Astrocyte (in vitro differentiated cells and primary cell): ENCODE results near the gene CPA1. TPM values are rescaled to one million over a fixed set of nuclear protein-coding genes. Genes with fewer than 3 reads are reported as not detected.

Source experiments
- DNase-seq: peaks from one replicate; pipeline ENCODE4 v3.0.0-alpha.2; 2010; ENCODE audit warnings: low read depth
- FAIRE-seq: peaks from 2 replicates; lab custom pipeline; 2011; peaks lifted over from hg19 to GRCh38; lab: Jason Lieb, UNC
- H2AFZ ChIP-seq: 2 replicates; pipeline ENCODE4 v1.6.0; 2012; ENCODE audit warnings: low read depth, low read length, inconsistent platforms
- H3K27ac ChIP-seq: 2 replicates; pipeline ENCODE4 v1.5.1; 2011; ENCODE audit warnings: low read depth, low read length, inconsistent platforms
- H3K27me3 ChIP-seq: 2 replicates; pipeline ENCODE4 v1.6.0; 2011; ENCODE audit warnings: low read length, inconsistent platforms; ENCODE audit not compliant: insufficient read depth
- H3K36me3 ChIP-seq: 2 replicates; pipeline ENCODE4 v1.5.1; 2011; ENCODE audit warnings: low read length, inconsistent platforms; ENCODE audit not compliant: insufficient read depth
- H3K4me1 ChIP-seq: 2 replicates; pipeline ENCODE4 v1.5.1; 2011; ENCODE audit warnings: low read length, inconsistent platforms; ENCODE audit not compliant: insufficient read depth
- H3K4me2 ChIP-seq: 2 replicates; pipeline ENCODE4 v1.6.0; 2012; ENCODE audit warnings: low read length, inconsistent platforms
- H3K4me3 ChIP-seq: 2 replicates; pipeline ENCODE4 v1.5.1; 2011; ENCODE audit warnings: low read depth, mild to moderate bottlenecking, low read length, inconsistent platforms; ENCODE audit not compliant: insufficient read depth
- H3K79me2 ChIP-seq: 2 replicates; pipeline ENCODE4 v1.6.0; 2012; ENCODE audit warnings: mild to moderate bottlenecking, low read length, inconsistent platforms; ENCODE audit not compliant: insufficient read depth
- H3K9ac ChIP-seq: 2 replicates; pipeline ENCODE4 v1.6.0; 2012; ENCODE audit warnings: mild to moderate bottlenecking, low read length, inconsistent platforms
- H3K9me3 ChIP-seq: 2 replicates; pipeline ENCODE4 v1.5.1; 2012; ENCODE audit warnings: low read depth, mild to moderate bottlenecking, low read length, inconsistent platforms; ENCODE audit not compliant: insufficient read depth
- H4K20me1 ChIP-seq: 2 replicates; pipeline ENCODE4 v1.6.0; 2012; ENCODE audit warnings: low read length, inconsistent platforms; ENCODE audit not compliant: insufficient read depth
- H3K27ac Mint-ChIP-seq: one replicate; pipeline ENCODE4 v1.8.0; 2021; ENCODE audit warnings: mild to moderate bottlenecking, mixed read lengths; ENCODE audit not compliant: unreplicated experiment
- H3K27me3 Mint-ChIP-seq: one replicate; pipeline ENCODE4 v1.8.0; 2021; ENCODE audit warnings: low read depth, mixed read lengths; ENCODE audit not compliant: unreplicated experiment
- H3K36me3 Mint-ChIP-seq: one replicate; pipeline ENCODE4 v1.8.0; 2021; ENCODE audit warnings: low read depth, mixed read lengths; ENCODE audit not compliant: unreplicated experiment
- H3K4me1 Mint-ChIP-seq: one replicate; pipeline ENCODE4 v1.8.0; 2021; ENCODE audit warnings: low read depth, mixed read lengths; ENCODE audit not compliant: unreplicated experiment
- H3K4me3 Mint-ChIP-seq: one replicate; pipeline ENCODE4 v1.8.0; 2021; ENCODE audit warnings: mild to moderate bottlenecking, moderate library complexity, mixed read lengths; ENCODE audit not compliant: unreplicated experiment
- H3K9me3 Mint-ChIP-seq: one replicate; pipeline ENCODE4 v1.8.0; 2021; ENCODE audit warnings: mild to moderate bottlenecking, mixed read lengths; ENCODE audit not compliant: unreplicated experiment
- EZH2 ChIP-seq: IDR thresholded peaks from 2 replicates; pipeline ENCODE4 v1.6.1; 2012; ENCODE audit warnings: mild to moderate bottlenecking, low read length, inconsistent platforms; ENCODE audit not compliant: insufficient read depth
- total RNA-seq: library from RNA; stranded (reverse); gene quantifications from 2 replicates; pipeline ENCODE4 v1.2.1, GENCODE V29; 2021
- TF ChIP-seq, protein P1 (sequence below): IDR thresholded peaks from 2 replicates; pipeline ENCODE4 v1.5.1; 2011; ENCODE audit warnings: low read depth, mild to moderate bottlenecking, inconsistent platforms, low read length, moderate library complexity; ENCODE audit not compliant: insufficient read depth

Gene CPA1
- total RNA-seq, 1 donor from 2014 or later: not detected

DNA sequence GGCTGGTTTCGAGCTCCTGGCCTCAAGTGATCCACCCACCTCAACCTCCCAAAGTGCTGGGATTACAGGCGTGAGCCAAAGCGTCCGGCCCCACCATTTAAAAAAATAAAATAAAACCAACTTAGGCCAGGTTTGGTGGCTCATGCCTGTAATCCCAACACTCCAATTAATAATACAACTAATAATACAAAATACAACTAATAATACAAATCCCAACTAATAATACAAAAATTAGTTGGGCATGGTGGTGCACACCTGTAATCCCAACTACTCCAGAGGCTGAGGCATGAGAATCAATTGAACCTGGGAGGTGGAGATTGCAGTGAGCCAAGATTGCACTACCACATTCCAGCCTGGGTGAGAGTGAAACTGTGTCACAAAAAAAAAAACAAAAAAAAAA lies 32.9 kb downstream of the CPA1 start:
- Histone ChIP-seq H3K9me3 (no peaks in the 10 kb centered on the region), H3K4me2 (no peak overlapping the region), H3K4me3 (no peak overlapping the region), H3K27me3 (no peaks in the 10 kb centered on the region), H3K9ac (no peak overlapping the region), H2AFZ (no peak overlapping the region), H4K20me1 (no peaks in the 10 kb centered on the region), H3K79me2 (no peaks in the 10 kb centered on the region), H3K36me3 (no peaks in the 10 kb centered on the region), H3K4me1 (peaks cover 3% of the 10 kb centered on the region), H3K27ac (no peak overlapping the region)
- peaks cover 35% of the 10 kb centered on the region for H3K4me1 Mint-ChIP-seq
- no peak for FAIRE-seq
- H3K27ac Mint-ChIP-seq: no peak overlapping the region
- TF ChIP-seq, protein P1, sequence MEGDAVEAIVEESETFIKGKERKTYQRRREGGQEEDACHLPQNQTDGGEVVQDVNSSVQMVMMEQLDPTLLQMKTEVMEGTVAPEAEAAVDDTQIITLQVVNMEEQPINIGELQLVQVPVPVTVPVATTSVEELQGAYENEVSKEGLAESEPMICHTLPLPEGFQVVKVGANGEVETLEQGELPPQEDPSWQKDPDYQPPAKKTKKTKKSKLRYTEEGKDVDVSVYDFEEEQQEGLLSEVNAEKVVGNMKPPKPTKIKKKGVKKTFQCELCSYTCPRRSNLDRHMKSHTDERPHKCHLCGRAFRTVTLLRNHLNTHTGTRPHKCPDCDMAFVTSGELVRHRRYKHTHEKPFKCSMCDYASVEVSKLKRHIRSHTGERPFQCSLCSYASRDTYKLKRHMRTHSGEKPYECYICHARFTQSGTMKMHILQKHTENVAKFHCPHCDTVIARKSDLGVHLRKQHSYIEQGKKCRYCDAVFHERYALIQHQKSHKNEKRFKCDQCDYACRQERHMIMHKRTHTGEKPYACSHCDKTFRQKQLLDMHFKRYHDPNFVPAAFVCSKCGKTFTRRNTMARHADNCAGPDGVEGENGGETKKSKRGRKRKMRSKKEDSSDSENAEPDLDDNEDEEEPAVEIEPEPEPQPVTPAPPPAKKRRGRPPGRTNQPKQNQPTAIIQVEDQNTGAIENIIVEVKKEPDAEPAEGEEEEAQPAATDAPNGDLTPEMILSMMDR: no peak
- TF ChIP-seq EZH2: no peak
- peaks cover 3% of the 10 kb centered on the region for H3K36me3 Mint-ChIP-seq
- no peak overlapping the region for H3K4me3 Mint-ChIP-seq
- H3K9me3 Mint-ChIP-seq: no peaks in the 10 kb centered on the region
- no peak for DNase-seq
- H3K27me3 Mint-ChIP-seq: no peaks in the 10 kb centered on the region

DNA sequence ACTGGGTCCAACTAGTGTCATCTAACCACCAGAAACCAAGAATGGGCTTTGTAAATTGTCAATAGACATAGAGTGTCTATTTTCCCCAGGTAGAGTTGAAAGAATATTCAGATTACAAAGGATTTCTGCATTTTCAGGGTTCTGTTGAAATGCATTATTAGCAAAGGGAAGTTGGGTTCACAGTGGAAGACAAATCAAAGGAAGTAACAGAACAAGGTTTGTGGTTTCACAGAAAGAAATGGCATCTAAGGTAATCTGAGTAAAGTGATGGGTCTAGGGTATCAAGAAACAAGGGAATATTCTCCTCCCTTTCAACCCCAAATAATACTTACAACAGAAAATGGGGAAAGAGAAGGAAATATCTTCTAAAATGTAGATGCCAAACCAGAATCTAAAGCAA lies 34.7 kb downstream of the CPA1 start:
- TF ChIP-seq EZH2: no peak
- TF ChIP-seq, protein P1: no peak
- H3K4me2 ChIP-seq: no peak overlapping the region
- no peaks in the 10 kb centered on the region for H3K9me3 ChIP-seq
- peaks cover 13% of the 10 kb centered on the region for H3K4me1 ChIP-seq
- no peaks in the 10 kb centered on the region for H3K79me2 ChIP-seq
- no peaks in the 10 kb centered on the region for H4K20me1 ChIP-seq
- H3K27me3 ChIP-seq: no peaks in the 10 kb centered on the region
- no peak overlapping the region for H3K27ac Mint-ChIP-seq
- H3K36me3 ChIP-seq: no peaks in the 10 kb centered on the region
- H3K36me3 Mint-ChIP-seq: peaks cover 3% of the 10 kb centered on the region
- no peak overlapping the region for H2AFZ ChIP-seq
- no peaks in the 10 kb centered on the region for H3K9me3 Mint-ChIP-seq
- H3K27me3 Mint-ChIP-seq: no peaks in the 10 kb centered on the region
- no peak overlapping the region for H3K4me3 ChIP-seq
- no peak overlapping the region for H3K27ac ChIP-seq
- H3K9ac ChIP-seq: no peak overlapping the region
- no peak for FAIRE-seq
- no peak for DNase-seq
- no peak overlapping the region for H3K4me3 Mint-ChIP-seq
- peaks cover 33% of the 10 kb centered on the region for H3K4me1 Mint-ChIP-seq

DNA sequence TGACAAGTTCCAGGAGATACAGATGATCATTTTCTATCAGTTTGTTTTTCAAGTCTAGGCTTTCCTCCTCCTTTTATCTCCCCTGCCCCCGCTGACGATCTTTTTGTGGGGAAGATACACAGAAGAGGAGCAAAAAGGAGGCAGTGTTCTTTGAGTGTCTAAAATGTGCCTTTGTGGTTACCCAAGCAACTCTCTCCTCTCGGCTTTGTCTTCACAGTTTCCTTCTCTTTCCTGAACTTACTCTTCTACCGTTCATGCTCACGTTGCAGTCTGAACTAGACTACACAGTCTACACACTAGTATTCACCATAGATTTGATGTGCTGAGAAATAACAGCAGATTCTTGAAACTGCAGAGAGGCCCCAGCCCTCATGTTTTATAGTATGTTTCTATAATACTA lies 36.9 kb downstream of the CPA1 start:
- H3K4me1 Mint-ChIP-seq: peaks cover 36% of the 10 kb centered on the region
- peak overlapping the region; percentile 3 for H3K27ac Mint-ChIP-seq
- peaks cover 19% of the 10 kb centered on the region for H3K4me1 ChIP-seq
- H3K4me2 ChIP-seq: no peak overlapping the region
- H3K27ac ChIP-seq: no peak overlapping the region
- H3K4me3 Mint-ChIP-seq: peak overlapping the region; percentile 18
- TF ChIP-seq, protein P1: no peak
- no peak for TF ChIP-seq EZH2
- peaks cover 3% of the 10 kb centered on the region for H3K36me3 Mint-ChIP-seq
- DNase-seq (no peak), FAIRE-seq (no peak)
- no peak overlapping the region for H3K4me3 ChIP-seq
- H2AFZ ChIP-seq: no peak overlapping the region
- no peak overlapping the region for H3K9ac ChIP-seq
- H3K9me3 Mint-ChIP-seq: no peaks in the 10 kb centered on the region
- H4K20me1 ChIP-seq: no peaks in the 10 kb centered on the region
- no peaks in the 10 kb centered on the region for H3K9me3 ChIP-seq
- H3K79me2 ChIP-seq: no peaks in the 10 kb centered on the region
- H3K36me3 ChIP-seq: no peaks in the 10 kb centered on the region
- no peaks in the 10 kb centered on the region for H3K27me3 Mint-ChIP-seq
- H3K27me3 ChIP-seq: no peaks in the 10 kb centered on the region
